Measurements from ENCODE around the gene CAMTA1. TPM values are rescaled to one million over a fixed set of nuclear protein-coding genes. Genes with fewer than 3 reads are reported as not detected.

CAMTA1 gene
- total and polyA plus RNA-seq, 2 experiments from 2014 or later = 89.0 to 145 TPM

- no peaks in the 10 kb centered on the region for H3K79me2 ChIP-seq
- no peak overlapping the region for H3K4me2 ChIP-seq
- H3K9me3 ChIP-seq (ENCODE audit: low read depth) = no peaks in the 10 kb centered on the region
- H4K20me1 ChIP-seq (ENCODE audit: insufficient read depth, poor library complexity, severe bottlenecking) = no peaks in the 10 kb centered on the region
- WGBS (ENCODE audit: low lambda C conversion rate, missing lambda C conversion rate) = 78% methylated on average over 4 of the region's 4 CpGs
- H3K36me3 ChIP-seq (replicated peaks; ENCODE audit: insufficient read depth, low read depth) = no peaks in the 10 kb centered on the region
- TF ChIP-seq EZH2 (IDR thresholded peaks at IDR 0.05; ENCODE audit: borderline replicate concordance) (no peak), EZH2phosphoT487 (IDR thresholded peaks at IDR 0.05; ENCODE audit: low read depth, severe bottlenecking, unreplicated experiment) (no peak)
- TF ChIP-seq, protein P1, sequence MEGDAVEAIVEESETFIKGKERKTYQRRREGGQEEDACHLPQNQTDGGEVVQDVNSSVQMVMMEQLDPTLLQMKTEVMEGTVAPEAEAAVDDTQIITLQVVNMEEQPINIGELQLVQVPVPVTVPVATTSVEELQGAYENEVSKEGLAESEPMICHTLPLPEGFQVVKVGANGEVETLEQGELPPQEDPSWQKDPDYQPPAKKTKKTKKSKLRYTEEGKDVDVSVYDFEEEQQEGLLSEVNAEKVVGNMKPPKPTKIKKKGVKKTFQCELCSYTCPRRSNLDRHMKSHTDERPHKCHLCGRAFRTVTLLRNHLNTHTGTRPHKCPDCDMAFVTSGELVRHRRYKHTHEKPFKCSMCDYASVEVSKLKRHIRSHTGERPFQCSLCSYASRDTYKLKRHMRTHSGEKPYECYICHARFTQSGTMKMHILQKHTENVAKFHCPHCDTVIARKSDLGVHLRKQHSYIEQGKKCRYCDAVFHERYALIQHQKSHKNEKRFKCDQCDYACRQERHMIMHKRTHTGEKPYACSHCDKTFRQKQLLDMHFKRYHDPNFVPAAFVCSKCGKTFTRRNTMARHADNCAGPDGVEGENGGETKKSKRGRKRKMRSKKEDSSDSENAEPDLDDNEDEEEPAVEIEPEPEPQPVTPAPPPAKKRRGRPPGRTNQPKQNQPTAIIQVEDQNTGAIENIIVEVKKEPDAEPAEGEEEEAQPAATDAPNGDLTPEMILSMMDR (IDR thresholded peaks at IDR 0.05; ENCODE audit: poor library complexity) = no peak
- no peaks in the 10 kb centered on the region for H3K27me3 ChIP-seq
- no peak overlapping the region for H2AFZ ChIP-seq
- no peaks in the 10 kb centered on the region for H3K4me1 ChIP-seq (ENCODE audit: insufficient read depth)
- no peak overlapping the region for H3K27ac ChIP-seq
- no peak for DNase-seq (ENCODE audit: low spot score)
- H3K4me3 ChIP-seq = no peak overlapping the region
- no peaks in the 10 kb centered on the region for H3K9me2 ChIP-seq (replicated peaks; ENCODE audit: insufficient read depth)
Measured at GRCh38 chr1:7620196-7620595, 834.9 kb downstream of the CAMTA1 start.

GRCh38 chr1:7621334-7622219 is 836.3 kb downstream of the CAMTA1 start:
- H3K79me2 ChIP-seq = no peaks in the 10 kb centered on the region
- no peak for DNase-seq (ENCODE audit: low spot score)
- no peaks in the 10 kb centered on the region for H3K36me3 ChIP-seq (replicated peaks; ENCODE audit: insufficient read depth, low read depth)
- peaks cover 8% of the 10 kb centered on the region for H3K27me3 ChIP-seq
- TF ChIP-seq EZH2 (IDR thresholded peaks at IDR 0.05; ENCODE audit: borderline replicate concordance) (no peak), EZH2phosphoT487 (IDR thresholded peaks at IDR 0.05; ENCODE audit: low read depth, severe bottlenecking, unreplicated experiment) (no peak)
- TF ChIP-seq, protein P1 (IDR thresholded peaks at IDR 0.05; ENCODE audit: poor library complexity) = no peak
- WGBS (ENCODE audit: low lambda C conversion rate, missing lambda C conversion rate) = 66% methylated on average over 24 of the region's 24 CpGs
- H3K9me2 ChIP-seq (replicated peaks; ENCODE audit: insufficient read depth) = no peaks in the 10 kb centered on the region
- no peaks in the 10 kb centered on the region for H3K9me3 ChIP-seq (ENCODE audit: low read depth)
- no peaks in the 10 kb centered on the region for H4K20me1 ChIP-seq (ENCODE audit: insufficient read depth, poor library complexity, severe bottlenecking)
- no peak overlapping the region for H3K27ac ChIP-seq
- no peak overlapping the region for H3K4me3 ChIP-seq
- no peaks in the 10 kb centered on the region for H3K4me1 ChIP-seq (ENCODE audit: insufficient read depth)
- no peak overlapping the region for H2AFZ ChIP-seq
- no peak overlapping the region for H3K4me2 ChIP-seq

DNA sequence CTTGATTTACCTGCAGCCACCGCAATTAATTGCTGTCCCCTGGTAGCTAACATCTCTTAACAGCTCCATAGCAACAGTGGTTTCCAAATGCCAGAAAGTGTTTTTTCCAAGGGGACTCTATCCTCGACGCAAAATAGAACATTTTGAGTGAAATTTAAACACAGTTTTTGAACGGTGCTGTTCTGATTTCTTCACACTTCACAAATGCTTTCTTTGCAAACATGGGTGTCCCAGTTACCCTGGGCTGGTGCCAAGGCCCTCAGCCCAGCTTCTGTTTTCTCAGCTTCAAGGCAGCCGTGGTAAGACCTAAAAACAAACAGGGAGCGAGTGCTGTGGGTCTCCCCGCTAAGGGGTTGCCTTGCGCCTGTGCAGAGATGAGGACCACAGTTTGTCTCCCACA is 838.6 kb downstream of the CAMTA1 start:
- Histone ChIP-seq H4K20me1 (ENCODE audit: insufficient read depth, poor library complexity, severe bottlenecking) (no peaks in the 10 kb centered on the region), H3K9me2 (replicated peaks; ENCODE audit: insufficient read depth) (no peaks in the 10 kb centered on the region), H3K27me3 (peaks cover 23% of the 10 kb centered on the region), H2AFZ (no peak overlapping the region), H3K36me3 (replicated peaks; ENCODE audit: insufficient read depth, low read depth) (no peaks in the 10 kb centered on the region), H3K4me3 (no peak overlapping the region), H3K4me1 (ENCODE audit: insufficient read depth) (no peaks in the 10 kb centered on the region), H3K79me2 (no peaks in the 10 kb centered on the region), H3K27ac (no peak overlapping the region), H3K4me2 (no peak overlapping the region), H3K9me3 (ENCODE audit: low read depth) (no peaks in the 10 kb centered on the region)
- 88% methylated on average over 8 of the region's 8 CpGs for WGBS (ENCODE audit: low lambda C conversion rate, missing lambda C conversion rate)
- no peak for DNase-seq (ENCODE audit: low spot score)
- no peak for TF ChIP-seq EZH2phosphoT487 (IDR thresholded peaks at IDR 0.05; ENCODE audit: low read depth, severe bottlenecking, unreplicated experiment)
- TF ChIP-seq EZH2 (IDR thresholded peaks at IDR 0.05; ENCODE audit: borderline replicate concordance) = no peak
- TF ChIP-seq, protein P1 (IDR thresholded peaks at IDR 0.05; ENCODE audit: poor library complexity) = no peak

All from hepatocyte (in vitro differentiated cells).